Omental fat pad (tissue), 4 donors: ENCODE data around the gene GPR137B. TPM values are rescaled to one million over a fixed set of nuclear protein-coding genes. Genes with fewer than 3 reads are reported as not detected.

Experiments used
- ATAC-seq: fragments of 150-250 bp; one replicate; pipeline ENCODE4 v1.9.1; 2016; ENCODE audit warnings: mild to moderate bottlenecking, moderate library complexity; ENCODE audit not compliant: low FRiP score
- DNase-seq: peaks from one replicate; pipeline ENCODE4 v3.0.0-alpha.2; 2019; ENCODE audit warnings: low spot score
- total RNA-seq, 4 donors: library from RNA; depleted of rRNA; stranded (reverse); fragments of >200 nt; gene quantifications; one replicate each; pipeline ENCODE4 v1.1.0, GENCODE V29; 2016
- TF ChIP-seq, protein P1 (sequence below), 3 donors: fragments of 450-650 bp; IDR thresholded peaks; one replicate each; pipeline ENCODE4 v1.5.1; 2016 to 2017; ENCODE audit warnings: antibody characterized with exemption in 3 of 3, mild to moderate bottlenecking in 3 of 3, moderate library complexity in 2 of 3

Gene GPR137B
- total RNA-seq, 4 donors from 2014 or later: 13.7 to 37.7 (median 26.0) TPM

DNA sequence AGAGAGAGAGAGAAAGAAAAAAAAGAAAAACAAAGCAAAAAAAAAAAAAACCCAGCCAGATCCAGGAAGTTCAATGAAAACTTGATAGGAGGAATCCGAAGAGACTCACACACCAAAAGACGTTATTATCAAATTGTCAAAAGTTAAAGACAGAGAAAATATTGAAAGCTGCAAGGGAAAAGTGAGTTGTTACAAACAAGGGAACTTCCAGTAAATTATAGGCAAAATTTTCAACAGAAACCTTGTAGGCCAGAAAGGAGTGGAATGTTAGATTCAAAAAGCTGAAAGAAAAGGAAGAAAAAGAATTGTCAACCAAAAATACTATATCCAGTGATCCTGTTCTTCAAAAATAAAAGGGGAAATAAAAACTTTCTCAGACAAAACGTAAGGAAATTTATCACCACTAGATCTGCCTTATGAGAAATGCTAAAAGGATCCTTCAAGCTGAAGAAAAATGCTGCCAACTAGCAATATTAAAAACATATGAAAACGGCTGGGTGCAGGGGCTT lies 115.8 kb downstream of the GPR137B start:
- no peak for DNase-seq
- TF ChIP-seq, protein P1, sequence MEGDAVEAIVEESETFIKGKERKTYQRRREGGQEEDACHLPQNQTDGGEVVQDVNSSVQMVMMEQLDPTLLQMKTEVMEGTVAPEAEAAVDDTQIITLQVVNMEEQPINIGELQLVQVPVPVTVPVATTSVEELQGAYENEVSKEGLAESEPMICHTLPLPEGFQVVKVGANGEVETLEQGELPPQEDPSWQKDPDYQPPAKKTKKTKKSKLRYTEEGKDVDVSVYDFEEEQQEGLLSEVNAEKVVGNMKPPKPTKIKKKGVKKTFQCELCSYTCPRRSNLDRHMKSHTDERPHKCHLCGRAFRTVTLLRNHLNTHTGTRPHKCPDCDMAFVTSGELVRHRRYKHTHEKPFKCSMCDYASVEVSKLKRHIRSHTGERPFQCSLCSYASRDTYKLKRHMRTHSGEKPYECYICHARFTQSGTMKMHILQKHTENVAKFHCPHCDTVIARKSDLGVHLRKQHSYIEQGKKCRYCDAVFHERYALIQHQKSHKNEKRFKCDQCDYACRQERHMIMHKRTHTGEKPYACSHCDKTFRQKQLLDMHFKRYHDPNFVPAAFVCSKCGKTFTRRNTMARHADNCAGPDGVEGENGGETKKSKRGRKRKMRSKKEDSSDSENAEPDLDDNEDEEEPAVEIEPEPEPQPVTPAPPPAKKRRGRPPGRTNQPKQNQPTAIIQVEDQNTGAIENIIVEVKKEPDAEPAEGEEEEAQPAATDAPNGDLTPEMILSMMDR (IDR thresholded peaks at IDR 0.05): no peak
- ATAC-seq: no peak

Other genes starting within 250 kb of the GPR137B start
- gene NID1, start 77.4 kb upstream of the GPR137B start, total RNA-seq: 100 to 1,000 TPM; 131 to 458 (median 203) TPM
- 10 to 100 TPM in 2 of 4 donors, 1 to 10 TPM in 2; 7.7 to 14.8 (median 10.9) TPM for gene ERO1B, start 139.4 kb downstream of the GPR137B start, total RNA-seq